Osteocyte (in vitro differentiated cells): ENCODE results near the gene CDC20B. TPM values are rescaled to one million over a fixed set of nuclear protein-coding genes. Genes with fewer than 3 reads are reported as not detected.

ENCODE experiments used
- DNase-seq: peaks from one replicate; pipeline ENCODE4 v3.0.0; 2021; ENCODE audit warnings: mixed read lengths; ENCODE audit not compliant: unreplicated experiment; ENCODE audit errors: extremely low spot score
- H3K27ac Mint-ChIP-seq: one replicate; pipeline ENCODE4 v1.8.0; 2021; ENCODE audit warnings: mild to moderate bottlenecking, mixed read lengths; ENCODE audit not compliant: unreplicated experiment
- H3K27me3 Mint-ChIP-seq: one replicate; pipeline ENCODE4 v1.8.0; 2021; ENCODE audit warnings: mixed read lengths; ENCODE audit not compliant: unreplicated experiment
- H3K36me3 Mint-ChIP-seq: one replicate; pipeline ENCODE4 v1.8.0; 2021; ENCODE audit warnings: mixed read lengths; ENCODE audit not compliant: unreplicated experiment
- H3K4me1 Mint-ChIP-seq: one replicate; pipeline ENCODE4 v1.8.0; 2021; ENCODE audit warnings: mixed read lengths; ENCODE audit not compliant: unreplicated experiment
- H3K4me3 Mint-ChIP-seq: one replicate; pipeline ENCODE4 v1.8.0; 2021; ENCODE audit warnings: mild to moderate bottlenecking, moderate library complexity, mixed read lengths; ENCODE audit not compliant: unreplicated experiment
- H3K9me3 Mint-ChIP-seq: one replicate; pipeline ENCODE4 v1.8.0; 2021; ENCODE audit warnings: mixed read lengths; ENCODE audit not compliant: unreplicated experiment
- microRNA-seq: library from miRNA; unstranded; fragments of <30 nt; microRNA quantifications from one replicate; pipeline ENCODE4 v1.1.0, GENCODE V29; 2020; ENCODE audit not compliant: unreplicated experiment
- total RNA-seq: library from RNA; stranded (reverse); gene quantifications from 2 replicates; pipeline ENCODE4 v1.2.1, GENCODE V29; 2021
- TF ChIP-seq, protein P1 (sequence below): fragments of 200-600 bp; sonication (generic); IDR thresholded peaks from 2 replicates; pipeline ENCODE4 v1.5.0; 2021; ENCODE audit warnings: antibody characterized with exemption, mild to moderate bottlenecking, moderate library complexity

CDC20B gene
- total RNA-seq, 1 donor from 2014 or later: not detected

- H3K36me3 Mint-ChIP-seq: no peaks in the 10 kb centered on the region
- no peaks in the 10 kb centered on the region for H3K27me3 Mint-ChIP-seq
- TF ChIP-seq, protein P1, sequence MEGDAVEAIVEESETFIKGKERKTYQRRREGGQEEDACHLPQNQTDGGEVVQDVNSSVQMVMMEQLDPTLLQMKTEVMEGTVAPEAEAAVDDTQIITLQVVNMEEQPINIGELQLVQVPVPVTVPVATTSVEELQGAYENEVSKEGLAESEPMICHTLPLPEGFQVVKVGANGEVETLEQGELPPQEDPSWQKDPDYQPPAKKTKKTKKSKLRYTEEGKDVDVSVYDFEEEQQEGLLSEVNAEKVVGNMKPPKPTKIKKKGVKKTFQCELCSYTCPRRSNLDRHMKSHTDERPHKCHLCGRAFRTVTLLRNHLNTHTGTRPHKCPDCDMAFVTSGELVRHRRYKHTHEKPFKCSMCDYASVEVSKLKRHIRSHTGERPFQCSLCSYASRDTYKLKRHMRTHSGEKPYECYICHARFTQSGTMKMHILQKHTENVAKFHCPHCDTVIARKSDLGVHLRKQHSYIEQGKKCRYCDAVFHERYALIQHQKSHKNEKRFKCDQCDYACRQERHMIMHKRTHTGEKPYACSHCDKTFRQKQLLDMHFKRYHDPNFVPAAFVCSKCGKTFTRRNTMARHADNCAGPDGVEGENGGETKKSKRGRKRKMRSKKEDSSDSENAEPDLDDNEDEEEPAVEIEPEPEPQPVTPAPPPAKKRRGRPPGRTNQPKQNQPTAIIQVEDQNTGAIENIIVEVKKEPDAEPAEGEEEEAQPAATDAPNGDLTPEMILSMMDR: no peak
- H3K9me3 Mint-ChIP-seq: peaks cover 4% of the 10 kb centered on the region
- peaks cover 14% of the 10 kb centered on the region for H3K4me1 Mint-ChIP-seq
- H3K27ac Mint-ChIP-seq: no peak overlapping the region
- no peak for DNase-seq
- no peak overlapping the region for H3K4me3 Mint-ChIP-seq
Observed at GRCh38 chr5:55066277-55066676, 106.7 kb downstream of the CDC20B start.

DNA sequence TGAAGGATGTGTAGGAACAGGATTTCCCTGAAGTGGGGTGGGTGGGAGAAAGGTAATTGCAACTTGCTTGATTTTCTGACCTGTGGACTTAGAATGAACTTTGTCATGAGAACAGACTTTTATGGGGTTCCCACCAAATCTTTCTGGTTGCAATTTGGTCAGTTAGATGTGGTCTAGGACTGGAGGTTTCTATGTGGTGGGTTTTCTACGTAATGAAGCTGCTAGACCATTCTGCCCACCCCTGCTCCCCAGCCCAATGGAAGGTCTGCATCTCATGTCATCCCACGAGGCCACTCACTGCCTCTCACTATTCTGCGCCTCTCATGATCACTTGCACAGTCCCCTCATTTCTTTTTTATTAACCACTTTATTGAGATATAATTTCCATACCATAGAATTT is 108.5 kb downstream of the CDC20B start:
- Mint-ChIP-seq H3K4me3 (no peak overlapping the region), H3K4me1 (peaks cover 14% of the 10 kb centered on the region)
- TF ChIP-seq, protein P1: no peak

DNA sequence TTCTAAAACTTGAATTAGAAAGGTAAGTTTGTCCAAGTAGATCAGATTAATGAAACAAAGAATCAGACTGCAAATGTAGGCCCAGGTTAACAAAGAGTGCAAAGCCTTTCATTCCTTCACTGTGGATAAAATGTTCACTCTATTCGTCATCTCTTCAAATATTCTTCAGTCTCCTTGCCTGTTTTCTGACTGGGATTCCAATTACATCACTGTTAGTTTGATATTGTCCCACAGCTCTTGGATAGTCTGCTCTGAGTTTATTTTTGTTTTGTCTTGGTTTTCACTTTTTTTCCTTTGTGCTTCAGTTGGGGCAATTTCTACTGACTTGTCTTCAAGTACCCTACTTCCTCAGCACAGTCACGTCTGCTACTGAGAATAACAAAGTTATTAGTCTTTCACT is 109.1 kb downstream of the CDC20B start:
- TF ChIP-seq, protein P1: no peak
- Mint-ChIP-seq H3K36me3 (no peaks in the 10 kb centered on the region), H3K27me3 (no peaks in the 10 kb centered on the region), H3K27ac (no peak overlapping the region), H3K9me3 (peaks cover 4% of the 10 kb centered on the region), H3K4me3 (no peak overlapping the region), H3K4me1 (peaks cover 14% of the 10 kb centered on the region)
- no peak for DNase-seq

More for the DNA sequence above, 108.5 kb downstream of the CDC20B start:
- DNase-seq: no peak
- Mint-ChIP-seq H3K9me3 (peaks cover 4% of the 10 kb centered on the region), H3K27me3 (no peaks in the 10 kb centered on the region), H3K36me3 (no peaks in the 10 kb centered on the region), H3K27ac (no peak overlapping the region)

DNA sequence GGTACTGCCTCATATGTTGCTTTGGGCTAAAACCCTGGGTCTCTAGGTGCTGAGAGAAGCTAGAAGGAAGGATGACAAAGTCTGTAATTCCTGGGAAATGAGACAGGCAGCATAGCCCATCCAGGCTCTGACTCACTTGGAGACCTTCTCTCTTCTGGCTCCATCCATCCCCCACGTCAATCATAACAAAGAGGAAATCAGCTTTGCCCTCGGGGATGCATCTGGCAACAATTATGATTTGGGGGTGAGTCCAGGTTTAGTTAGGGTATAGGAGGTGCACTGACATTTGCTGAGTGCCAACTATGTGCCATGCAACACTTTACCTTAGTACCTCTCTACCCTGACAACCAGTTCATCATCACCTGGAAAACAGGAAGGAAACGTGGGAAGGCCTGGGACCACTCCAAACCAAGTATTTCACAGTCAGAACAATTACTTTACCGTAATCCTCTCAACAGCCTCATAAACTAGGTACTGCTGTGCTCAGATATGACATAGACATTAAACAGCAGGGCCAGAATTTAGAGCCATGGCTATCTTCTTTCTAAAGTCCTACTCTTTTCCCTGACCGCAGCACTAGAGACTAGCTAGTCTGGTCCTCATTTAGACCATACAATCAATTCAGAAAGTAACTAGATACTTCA is 109.6 kb downstream of the CDC20B start:
- TF ChIP-seq, protein P1: no peak
- Mint-ChIP-seq H3K27me3 (no peaks in the 10 kb centered on the region), H3K27ac (no peak overlapping the region), H3K9me3 (peaks cover 4% of the 10 kb centered on the region), H3K36me3 (no peaks in the 10 kb centered on the region), H3K4me1 (peaks cover 14% of the 10 kb centered on the region), H3K4me3 (no peak overlapping the region)
- no peak for DNase-seq

Small RNA genes within 50 kb of the gene (microRNA-seq; reads per million reads assigned to microRNA genes)
- gene MIR449A (not detected), gene MIR449B (not detected), gene MIR449C (not detected)

Other genes with a start within 250 kb of the CDC20B start
- gene ESM1, start 187.6 kb downstream of the CDC20B start, total RNA-seq: 0.35 and 0.73 TPM in 2 replicates
- gene GZMK, start 148.9 kb downstream of the CDC20B start, total RNA-seq: not detected in 2 replicates
- not detected in 2 replicates for gene GZMA, start 70.5 kb downstream of the CDC20B start, total RNA-seq
- gene GPX8, start 13.0 kb downstream of the CDC20B start, total RNA-seq: 139 and 154 TPM in 2 replicates
- not detected in 2 replicates for gene MCIDAS, start 54.1 kb upstream of the CDC20B start, total RNA-seq
- 0.34 TPM in 1 of 2 replicates, not detected in the other for gene CCNO, start 60.4 kb upstream of the CDC20B start, total RNA-seq
- gene DHX29, start 134.5 kb upstream of the CDC20B start, total RNA-seq: 23.1 and 24.5 TPM in 2 replicates
- 58.5 and 61.3 TPM in 2 replicates for gene MTREX, start 134.8 kb upstream of the CDC20B start, total RNA-seq